Left ventricle myocardium inferior (tissue), 1 donor: ENCODE data around the gene MDFI. TPM values are rescaled to one million over a fixed set of nuclear protein-coding genes. Genes with fewer than 3 reads are reported as not detected.

Experiments
- DNase-seq: peaks from one replicate; pipeline ENCODE4 v3.0.0-alpha.2; 2020
- H3K27ac ChIP-seq: fragments of 200-600 bp; replicated peaks from 2 replicates; pipeline ENCODE4 v1.8.0; 2021
- H3K27me3 ChIP-seq: fragments of 200-600 bp; 2 replicates; pipeline ENCODE4 v1.8.0; 2021; ENCODE audit warnings: low read depth
- H3K36me3 ChIP-seq: fragments of 200-600 bp; 2 replicates; pipeline ENCODE4 v1.8.0; 2021
- H3K4me1 ChIP-seq: fragments of 200-600 bp; 2 replicates; pipeline ENCODE4 v1.8.0; 2021
- H3K4me3 ChIP-seq: fragments of 200-600 bp; 2 replicates; pipeline ENCODE4 v1.8.0; 2021; ENCODE audit warnings: mild to moderate bottlenecking, moderate library complexity
- H3K9me3 ChIP-seq: fragments of 200-600 bp; replicated peaks from 2 replicates; pipeline ENCODE4 v1.8.0; 2021
- CTCF ChIP-seq: fragments of 200-600 bp; IDR thresholded peaks from 2 replicates; pipeline ENCODE4 v1.8.0; 2021; ENCODE audit warnings: antibody characterized with exemption, mild to moderate bottlenecking, borderline replicate concordance
- intact Hi-C: fragments of 100-400 bp; cut with micrococcal nuclease; formaldehyde crosslinking; loops from one replicate; pipeline ENCODE4 v1.11.0; 2022
- total RNA-seq: library from RNA; stranded (reverse); fragmentation: NEBNext Ultra II Directional; extraction: Animal tissue kit (Norgen Biotek cat#: 25700); gene quantifications from one replicate; pipeline ENCODE4 v1.2.1, GENCODE V29; 2021
- donor health status: DM: no; HTN: yes; CAD: no; lungs with severe emphysema.

The MDFI gene
- total RNA-seq, 1 donor from 2014 or later: 0.77 TPM

- Histone ChIP-seq H3K4me1 (peaks cover 31% of the 10 kb centered on the region), H3K9me3 (peaks cover 16% of the 10 kb centered on the region), H3K4me3 (no peak overlapping the region), H3K36me3 (no peaks in the 10 kb centered on the region), H3K27ac (no peak overlapping the region), H3K27me3 (no peaks in the 10 kb centered on the region)
- no peak for TF ChIP-seq CTCF
- DNase-seq: no peak
- intact Hi-C loops: no loop called here
Measured at GRCh38 chr6:41621802-41622201, 16.5 kb upstream of the MDFI start.

GRCh38 chr6:41622206-41622988, 15.9 kb upstream of the MDFI start:
- no peak for TF ChIP-seq CTCF
- H3K4me3 ChIP-seq: no peak overlapping the region
- no peaks in the 10 kb centered on the region for H3K36me3 ChIP-seq
- H3K27ac ChIP-seq: peak overlapping the region; percentile 16
- intact Hi-C loops: no loop called here
- no peaks in the 10 kb centered on the region for H3K27me3 ChIP-seq
- H3K4me1 ChIP-seq: peaks cover 31% of the 10 kb centered on the region
- no peak for DNase-seq
- peaks cover 16% of the 10 kb centered on the region for H3K9me3 ChIP-seq

- no peaks in the 10 kb centered on the region for H3K36me3 ChIP-seq
- peaks cover 31% of the 10 kb centered on the region for H3K4me1 ChIP-seq
- TF ChIP-seq CTCF: no peak
- DNase-seq: no peak
- H3K9me3 ChIP-seq: peaks cover 16% of the 10 kb centered on the region
- no peaks in the 10 kb centered on the region for H3K27me3 ChIP-seq
- no peak overlapping the region for H3K27ac ChIP-seq
- H3K4me3 ChIP-seq: no peak overlapping the region
- intact Hi-C loops: no loop called here
Measured at GRCh38 chr6:41623330-41623729, 14.9 kb upstream of the MDFI start.

GRCh38 chr6:41624621-41625380, 13.5 kb upstream of the MDFI start:
- intact Hi-C loops: no loop called here
- no peak for DNase-seq
- Histone ChIP-seq H3K27ac (no peak overlapping the region), H3K4me3 (no peak overlapping the region), H3K36me3 (no peaks in the 10 kb centered on the region), H3K9me3 (peaks cover 16% of the 10 kb centered on the region), H3K27me3 (no peaks in the 10 kb centered on the region), H3K4me1 (peaks cover 23% of the 10 kb centered on the region)
- no peak for TF ChIP-seq CTCF

- H3K4me1 ChIP-seq: peaks cover 23% of the 10 kb centered on the region
- H3K27me3 ChIP-seq: no peaks in the 10 kb centered on the region
- no peaks in the 10 kb centered on the region for H3K36me3 ChIP-seq
- peaks cover 15% of the 10 kb centered on the region for H3K9me3 ChIP-seq
- peak; percentile 49 for DNase-seq
- intact Hi-C loops: no loop called here
- no peak for TF ChIP-seq CTCF
- no peak overlapping the region for H3K27ac ChIP-seq
- H3K4me3 ChIP-seq: no peak overlapping the region
Measured at GRCh38 chr6:41625442-41625841, 12.8 kb upstream of the MDFI start.
